Renal cortical epithelial cell (primary cell): ENCODE data around the gene ATXN10. TPM values are rescaled to one million over a fixed set of nuclear protein-coding genes. Genes with fewer than 3 reads are reported as not detected.

Experiments used
- DNase-seq: peaks from one replicate; pipeline ENCODE4 v3.0.0-alpha.2; 2011; ENCODE audit warnings: low read depth
- total RNA-seq: library from RNA; depleted of rRNA; stranded (reverse); fragments of >200 nt; gene quantifications from 2 replicates; pipeline ENCODE4 v1.2.3, GENCODE V29; 2014

The ATXN10 gene
- total RNA-seq, 1 donor from 2014 or later, result 458 TPM

- no peak for DNase-seq
Observed at GRCh38 chr22:45823336-45823735, 151.7 kb downstream of the ATXN10 start.

- DNase-seq, result no peak
Observed at GRCh38 chr22:45826520-45826919, 154.9 kb downstream of the ATXN10 start.

DNA sequence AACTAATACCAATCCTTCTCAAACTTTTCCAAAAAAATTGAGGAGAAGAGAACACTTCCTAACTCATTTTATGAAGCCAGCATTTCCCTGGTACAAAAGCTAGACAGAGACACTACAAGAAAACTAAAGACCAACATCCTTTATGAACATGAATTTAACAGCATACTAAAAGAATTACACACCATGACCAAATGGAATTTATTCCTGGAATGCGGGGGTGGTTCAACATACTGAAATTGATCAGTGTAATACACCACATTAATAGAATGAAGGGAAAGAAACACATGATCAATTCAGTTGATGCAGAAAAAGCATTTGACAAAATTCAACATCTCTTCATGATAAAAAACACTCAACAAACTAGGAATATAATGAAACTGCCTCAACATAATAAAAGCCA, 157.2 kb downstream of the ATXN10 start:
- no peak for DNase-seq

- peak; percentile 28 for DNase-seq
Observed at GRCh38 chr22:45830531-45831245, 159.1 kb downstream of the ATXN10 start.

DNA sequence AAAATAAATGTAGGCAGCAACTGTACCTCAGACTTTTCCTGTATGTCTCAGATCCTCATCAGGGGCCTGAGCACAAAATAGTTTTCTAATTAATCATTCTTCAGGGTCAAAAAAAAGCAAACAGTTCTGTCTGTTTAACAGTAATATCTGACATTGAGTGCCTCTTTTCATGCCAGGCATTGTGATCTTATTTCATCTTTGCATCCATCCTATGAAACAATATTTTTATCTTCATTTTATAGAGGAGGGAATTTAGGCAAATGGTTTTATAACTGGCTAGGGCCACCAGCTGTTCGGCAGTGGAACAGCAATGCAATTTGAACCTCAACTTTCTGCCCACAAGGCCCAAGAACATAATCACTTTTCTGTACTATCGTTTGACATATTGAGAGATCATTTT, 159.8 kb downstream of the ATXN10 start:
- DNase-seq, result no peak

DNA sequence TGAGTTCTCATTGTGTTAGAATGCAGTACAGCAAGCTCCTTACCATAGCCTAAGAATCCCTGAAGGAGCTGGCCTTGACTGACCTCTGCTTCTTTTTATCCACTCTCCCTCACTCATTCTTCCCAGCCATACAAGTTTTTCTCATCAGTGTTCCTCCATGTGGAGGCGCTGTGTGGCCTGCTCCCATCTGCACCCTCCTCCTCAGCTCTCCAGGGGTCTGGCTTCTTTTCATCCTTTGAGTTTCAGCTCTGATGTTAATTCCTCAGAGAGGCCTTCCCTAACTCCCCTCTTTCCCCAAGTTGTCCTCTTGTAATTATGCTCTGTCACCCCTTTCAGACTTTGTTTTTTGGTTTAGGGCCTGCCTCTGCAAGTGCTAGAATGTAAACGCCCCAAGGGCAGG, 160.5 kb downstream of the ATXN10 start:
- DNase-seq, result no peak

DNA sequence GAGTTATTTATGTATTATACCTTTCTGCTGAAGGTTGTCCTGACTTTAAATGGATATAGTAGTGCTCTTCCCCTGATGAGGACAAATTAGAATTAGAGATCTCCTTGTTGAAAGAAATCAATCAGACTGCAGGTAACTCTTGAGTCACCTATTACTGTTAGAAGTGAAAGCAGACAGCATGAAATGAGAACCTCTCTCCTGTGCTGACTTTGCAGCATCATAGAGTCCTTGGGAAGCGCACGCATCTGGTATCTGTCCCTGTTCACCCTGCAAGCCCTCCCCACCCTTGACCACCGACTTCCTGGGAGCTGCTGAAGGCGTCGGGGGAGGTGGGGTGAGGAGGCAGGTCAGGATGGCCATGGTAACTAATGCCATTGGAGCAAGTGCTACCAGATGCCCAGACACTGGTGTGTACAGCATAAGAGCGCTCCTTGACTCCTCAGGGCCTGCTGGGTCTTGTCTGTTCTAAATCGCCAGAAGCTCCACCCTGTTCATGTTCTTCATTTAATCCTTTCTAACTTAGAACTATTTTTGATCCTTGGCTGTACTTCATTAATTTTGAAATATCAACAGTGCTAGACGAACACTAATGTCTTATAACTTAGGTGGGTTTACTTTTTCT, 161.4 kb downstream of the ATXN10 start:
- DNase-seq, result no peak

GRCh38 chr22:45833613-45834012, 162.0 kb downstream of the ATXN10 start:
- no peak for DNase-seq

DNA sequence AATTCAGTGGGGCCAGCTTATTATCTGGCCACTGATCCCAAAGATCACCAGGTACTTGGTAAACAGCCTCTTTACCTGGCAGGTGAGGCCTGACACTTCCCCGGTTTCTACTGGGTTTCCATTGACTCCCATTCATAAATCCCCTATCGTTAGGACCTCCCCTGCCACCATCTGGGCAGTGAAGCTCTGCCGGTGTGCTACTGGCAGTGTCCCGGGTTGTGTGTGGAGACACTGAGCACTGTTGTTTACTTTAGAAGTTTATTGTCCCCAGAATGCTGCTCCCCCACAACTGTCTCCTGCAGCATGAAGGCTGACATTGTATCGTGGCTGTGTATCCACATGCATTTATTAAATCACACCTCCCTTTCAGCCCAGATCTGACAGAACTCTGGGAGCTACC, 162.6 kb downstream of the ATXN10 start:
- no peak for DNase-seq

GRCh38 chr22:45834795-45835194, 163.2 kb downstream of the ATXN10 start:
- DNase-seq, result no peak

- DNase-seq, result no peak
Observed at GRCh38 chr22:45836418-45837169, 165.0 kb downstream of the ATXN10 start.

- no peak for DNase-seq
Observed at GRCh38 chr22:45837508-45837907, 165.9 kb downstream of the ATXN10 start.

DNA sequence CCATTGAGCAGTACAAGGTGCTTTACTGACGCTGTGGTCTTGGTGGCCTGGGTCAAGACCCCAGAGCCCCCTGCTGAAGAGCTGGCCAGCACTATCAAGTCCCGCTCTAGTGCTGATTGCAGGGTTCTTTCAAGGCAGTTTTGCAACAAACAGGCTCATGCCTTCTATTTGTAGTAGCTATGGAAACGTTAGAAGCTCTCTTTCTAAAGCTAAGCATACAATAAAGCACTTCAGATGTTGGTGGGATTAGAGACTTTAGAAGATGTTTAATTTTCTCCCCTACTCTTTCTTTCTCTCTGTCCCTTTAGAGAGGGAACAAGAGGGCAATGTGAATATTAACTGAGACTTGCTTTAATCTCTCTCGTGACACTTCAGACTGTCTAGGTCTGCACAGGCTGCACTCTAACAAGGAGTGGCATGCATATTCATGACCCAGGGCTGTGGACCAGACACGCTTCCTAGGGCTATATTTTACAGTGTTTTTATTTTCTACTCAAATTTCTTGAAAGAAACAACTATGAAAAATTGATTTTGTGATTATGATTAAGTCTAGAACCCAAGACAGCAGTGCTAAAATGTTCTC, 166.8 kb downstream of the ATXN10 start:
- no peak for DNase-seq

DNA sequence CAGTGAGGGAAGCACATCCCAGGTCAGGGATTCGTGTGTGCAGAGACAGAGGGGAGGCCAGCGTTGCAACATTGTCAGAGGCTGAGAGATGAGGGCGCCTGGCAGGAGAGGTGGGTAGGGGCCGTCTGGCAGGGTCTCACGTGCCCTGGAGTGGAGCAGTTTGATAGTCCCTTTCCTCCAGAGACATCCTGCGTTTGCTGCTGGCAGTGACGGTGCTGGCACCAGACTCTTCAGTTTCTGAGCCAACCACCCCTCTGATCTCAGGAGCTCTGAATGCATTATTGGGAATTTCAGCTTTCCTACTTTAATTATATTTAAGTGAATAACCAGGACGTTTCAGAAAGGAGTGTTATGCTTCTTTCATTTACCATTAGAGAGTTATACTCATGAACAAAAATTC, 168.8 kb downstream of the ATXN10 start:
- DNase-seq, result no peak

DNA sequence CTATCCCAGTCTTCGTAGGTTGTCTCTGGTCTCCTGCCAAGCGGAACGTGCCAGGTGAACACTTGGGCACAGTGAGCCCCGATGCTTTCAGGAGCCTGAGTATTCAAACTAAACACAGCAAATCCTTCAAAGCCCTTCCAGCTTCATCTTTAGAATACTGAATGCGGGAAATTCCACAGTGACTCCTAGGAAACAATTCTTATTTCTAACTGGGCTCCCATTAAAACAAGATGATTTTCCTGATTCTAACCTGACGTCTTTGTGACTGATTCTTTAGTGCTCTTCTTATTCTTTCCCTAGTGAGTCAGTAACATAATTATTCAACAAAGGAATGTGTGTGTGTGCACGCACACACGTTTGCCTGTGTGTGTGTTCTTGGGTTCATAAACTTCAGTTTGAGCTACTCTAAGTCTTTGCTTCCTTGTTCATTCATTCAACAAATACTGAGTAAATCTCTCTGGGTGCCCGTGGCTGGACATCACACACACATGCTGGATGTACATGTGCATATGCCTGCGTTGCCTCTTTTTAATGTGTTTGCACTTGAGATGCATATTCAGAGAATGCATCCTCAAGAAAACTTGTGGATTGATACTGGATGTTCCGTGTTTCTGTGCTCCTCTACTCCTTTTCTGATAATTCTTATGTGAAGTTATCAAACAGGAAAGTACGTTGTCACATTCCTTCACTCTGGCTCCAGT, 170.8 kb downstream of the ATXN10 start:
- DNase-seq, result peak; percentile 70

DNA sequence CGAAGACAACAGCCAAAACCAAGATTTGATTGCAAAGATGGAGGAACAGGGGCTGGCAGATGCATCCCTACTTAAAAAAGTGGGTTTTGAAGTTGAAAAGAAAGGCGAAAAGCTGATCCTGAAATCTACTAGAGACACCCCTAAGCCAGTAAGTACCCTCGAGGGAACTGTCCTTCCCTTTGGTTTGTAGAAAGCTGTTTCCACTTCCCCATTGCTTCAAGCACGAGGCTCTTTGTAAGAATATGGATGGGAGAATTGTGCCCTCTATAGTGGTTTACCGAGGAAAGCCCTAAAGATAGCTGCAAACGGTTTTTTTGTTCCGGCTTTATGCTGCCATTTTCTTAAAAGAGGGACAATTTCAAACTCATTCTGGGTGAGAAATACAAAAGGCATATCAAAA, 171.4 kb downstream of the ATXN10 start:
- DNase-seq, result no peak

GRCh38 chr22:45843986-45844385, 172.4 kb downstream of the ATXN10 start:
- DNase-seq, result no peak

DNA sequence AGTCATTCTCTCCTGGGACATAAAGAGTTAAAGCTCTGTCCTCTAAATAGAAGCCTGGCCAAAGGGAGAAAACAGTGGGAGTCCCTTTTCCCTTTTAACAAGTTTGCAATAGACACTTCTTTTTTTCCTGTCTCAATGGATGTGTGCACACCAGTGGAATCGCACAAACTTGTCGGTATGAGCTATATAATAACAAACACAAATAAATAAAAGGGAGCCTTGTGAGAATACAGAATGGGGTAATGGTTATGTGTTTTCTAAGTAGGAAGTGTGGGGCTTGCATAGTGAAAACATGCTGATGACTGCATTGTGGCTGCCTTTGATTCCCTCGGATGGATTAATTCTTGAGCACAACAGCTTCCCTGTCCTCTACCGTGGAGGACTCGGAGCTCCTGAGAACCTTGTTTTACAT, 173.4 kb downstream of the ATXN10 start:
- peak; percentile 20 for DNase-seq

- no peak for DNase-seq
Observed at GRCh38 chr22:45846952-45847351, 175.3 kb downstream of the ATXN10 start.

DNA sequence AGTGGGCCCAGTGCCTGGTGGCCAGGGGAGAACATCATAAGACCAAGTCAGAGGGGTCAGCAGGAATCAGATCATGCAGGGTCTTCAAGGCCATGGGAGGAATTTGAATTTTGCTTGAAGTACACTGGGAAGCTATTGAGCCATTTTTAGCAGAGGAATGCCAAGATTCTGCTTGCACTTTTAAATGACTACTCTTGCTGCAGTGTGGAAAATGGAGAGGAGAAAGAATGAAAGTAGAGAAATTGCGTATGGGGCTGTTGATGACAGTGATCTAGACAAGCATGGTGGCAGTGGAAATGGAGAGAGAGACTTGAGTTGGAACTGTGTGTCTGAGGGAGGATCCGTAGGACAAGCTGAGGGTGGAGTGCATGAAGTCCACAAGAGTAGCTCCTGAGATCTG, 177.3 kb downstream of the ATXN10 start:
- DNase-seq, result no peak

- peak; percentile 11 for DNase-seq
Observed at GRCh38 chr22:45852826-45853225, 181.2 kb downstream of the ATXN10 start.

GRCh38 chr22:45855961-45856360, 184.3 kb downstream of the ATXN10 start:
- DNase-seq, result no peak
